Parathyroid adenoma (tissue), 2 donors: ENCODE data around the gene PDE8B.

ENCODE experiments used
- H2AFZ ChIP-seq: fragments of 300-600 bp; sonication (generic); one replicate; pipeline ENCODE4 v1.7.0; 2017; ENCODE audit warnings: antibody characterized with exemption, mild to moderate bottlenecking
- H3K27ac ChIP-seq: fragments of 300-600 bp; sonication (generic); one replicate; pipeline ENCODE4 v1.7.0; 2017
- H3K27me3 ChIP-seq: fragments of 300-600 bp; sonication (generic); one replicate; pipeline ENCODE4 v1.7.0; 2017; ENCODE audit warnings: low read length; ENCODE audit not compliant: control insufficient read depth, insufficient read depth
- H3K36me3 ChIP-seq: fragments of 300-600 bp; sonication (generic); one replicate; pipeline ENCODE4 v1.7.0; 2017; ENCODE audit warnings: low read length; ENCODE audit not compliant: control insufficient read depth, insufficient read depth
- H3K4me1 ChIP-seq: fragments of 300-600 bp; sonication (generic); one replicate; pipeline ENCODE4 v1.7.0; 2017; ENCODE audit warnings: control low read depth
- H3K4me2 ChIP-seq: fragments of 300-600 bp; sonication (generic); one replicate; pipeline ENCODE4 v1.7.0; 2017; ENCODE audit warnings: low read length
- H3K4me3 ChIP-seq: fragments of 300-600 bp; sonication (generic); one replicate; pipeline ENCODE4 v1.7.0; 2017; ENCODE audit warnings: low read depth, low read length
- H3K79me2 ChIP-seq: fragments of 300-600 bp; sonication (generic); one replicate; pipeline ENCODE4 v1.7.0; 2017; ENCODE audit warnings: control low read depth
- H3K9ac ChIP-seq: fragments of 300-600 bp; sonication (generic); one replicate; pipeline ENCODE4 v1.7.0; 2017; ENCODE audit warnings: mild to moderate bottlenecking
- H3K9me3 ChIP-seq: fragments of 300-600 bp; sonication (generic); one replicate; pipeline ENCODE4 v1.7.0; 2017; ENCODE audit warnings: low read length; ENCODE audit not compliant: control insufficient read depth
- CTCF ChIP-seq: fragments of 300-600 bp; sonication (generic); IDR thresholded peaks from one replicate; pipeline ENCODE4 v1.7.0; 2017; ENCODE audit warnings: antibody characterized with exemption, mild to moderate bottlenecking
- donor health status: primary hyperparathyroidism.

Gene PDE8B

GRCh38 chr5:77390221-77390620 lies 179.7 kb downstream of the PDE8B start:
- H3K9me3 ChIP-seq: no peaks in the 10 kb centered on the region
- H3K79me2 ChIP-seq: no peaks in the 10 kb centered on the region
- no peak overlapping the region for H3K4me3 ChIP-seq
- H3K27me3 ChIP-seq: no peaks in the 10 kb centered on the region
- no peak overlapping the region for H3K9ac ChIP-seq
- no peak overlapping the region for H2AFZ ChIP-seq
- no peaks in the 10 kb centered on the region for H3K36me3 ChIP-seq
- H3K27ac ChIP-seq: no peak overlapping the region
- no peaks in the 10 kb centered on the region for H3K4me1 ChIP-seq
- TF ChIP-seq CTCF: no peak
- no peak overlapping the region for H3K4me2 ChIP-seq

GRCh38 chr5:77390795-77391194 lies 180.3 kb downstream of the PDE8B start:
- no peak overlapping the region for H3K9ac ChIP-seq

GRCh38 chr5:77391240-77391765 lies 180.8 kb downstream of the PDE8B start:
- H3K9me3 ChIP-seq: no peaks in the 10 kb centered on the region
- H3K27me3 ChIP-seq: no peaks in the 10 kb centered on the region
- TF ChIP-seq CTCF: no peak
- H3K4me2 ChIP-seq: no peak overlapping the region
- H3K4me1 ChIP-seq: no peaks in the 10 kb centered on the region
- H3K36me3 ChIP-seq: no peaks in the 10 kb centered on the region
- no peak overlapping the region for H3K4me3 ChIP-seq
- H3K27ac ChIP-seq: no peak overlapping the region
- H3K79me2 ChIP-seq: no peaks in the 10 kb centered on the region
- H3K9ac ChIP-seq: no peak overlapping the region
- no peak overlapping the region for H2AFZ ChIP-seq

More at GRCh38 chr5:77390795-77391194, 180.3 kb downstream of the PDE8B start:
- no peaks in the 10 kb centered on the region for H3K27me3 ChIP-seq
- no peaks in the 10 kb centered on the region for H3K9me3 ChIP-seq
- no peak for TF ChIP-seq CTCF
- no peak overlapping the region for H3K4me2 ChIP-seq
- no peaks in the 10 kb centered on the region for H3K4me1 ChIP-seq
- H3K27ac ChIP-seq: no peak overlapping the region
- no peak overlapping the region for H2AFZ ChIP-seq
- no peaks in the 10 kb centered on the region for H3K36me3 ChIP-seq
- H3K79me2 ChIP-seq: no peaks in the 10 kb centered on the region
- H3K4me3 ChIP-seq: no peak overlapping the region

- H3K9me3 ChIP-seq: no peaks in the 10 kb centered on the region
- TF ChIP-seq CTCF: no peak
Observed at GRCh38 chr5:77394064-77394715, 183.7 kb downstream of the PDE8B start.

GRCh38 chr5:77396017-77396416 lies 185.5 kb downstream of the PDE8B start:
- Histone ChIP-seq H3K36me3 (no peaks in the 10 kb centered on the region), H2AFZ (no peak overlapping the region), H3K27me3 (no peaks in the 10 kb centered on the region), H3K9ac (no peak overlapping the region), H3K4me1 (no peaks in the 10 kb centered on the region), H3K79me2 (no peaks in the 10 kb centered on the region), H3K4me3 (no peak overlapping the region), H3K27ac (no peak overlapping the region), H3K9me3 (no peaks in the 10 kb centered on the region), H3K4me2 (no peak overlapping the region)
- no peak for TF ChIP-seq CTCF

More at GRCh38 chr5:77394064-77394715, 183.7 kb downstream of the PDE8B start:
- Histone ChIP-seq H3K4me3 (no peak overlapping the region), H3K79me2 (no peaks in the 10 kb centered on the region), H2AFZ (no peak overlapping the region), H3K36me3 (no peaks in the 10 kb centered on the region), H3K27me3 (no peaks in the 10 kb centered on the region), H3K4me2 (no peak overlapping the region), H3K4me1 (no peaks in the 10 kb centered on the region), H3K9ac (no peak overlapping the region), H3K27ac (no peak overlapping the region)
